Measurements from ENCODE around the gene GEMIN7. TPM values are rescaled to one million over a fixed set of nuclear protein-coding genes. Genes with fewer than 3 reads are reported as not detected.

Gene GEMIN7
- total RNA-seq, 4 donors from 2014 or later: 18.8 to 29.8 (median 20.5) TPM

- DNase-seq (ENCODE audit: low spot score in 2 of 2): no peak
- WGBS: 76% methylated on average over 14 of the region's 14 CpGs
Measured at GRCh38 chr19:45045671-45046353, 33.2 kb upstream of the GEMIN7 start.

GRCh38 chr19:45046355-45046754 lies 32.7 kb upstream of the GEMIN7 start:
- DNase-seq (ENCODE audit: low spot score in 2 of 2): no peak
- peaks cover 43% of the 10 kb centered on the region for H3K4me1 ChIP-seq
- no peaks in the 10 kb centered on the region for H3K27me3 ChIP-seq
- no peak for TF ChIP-seq EP300 (IDR thresholded peaks at IDR 0.05)
- TF ChIP-seq, protein P1, sequence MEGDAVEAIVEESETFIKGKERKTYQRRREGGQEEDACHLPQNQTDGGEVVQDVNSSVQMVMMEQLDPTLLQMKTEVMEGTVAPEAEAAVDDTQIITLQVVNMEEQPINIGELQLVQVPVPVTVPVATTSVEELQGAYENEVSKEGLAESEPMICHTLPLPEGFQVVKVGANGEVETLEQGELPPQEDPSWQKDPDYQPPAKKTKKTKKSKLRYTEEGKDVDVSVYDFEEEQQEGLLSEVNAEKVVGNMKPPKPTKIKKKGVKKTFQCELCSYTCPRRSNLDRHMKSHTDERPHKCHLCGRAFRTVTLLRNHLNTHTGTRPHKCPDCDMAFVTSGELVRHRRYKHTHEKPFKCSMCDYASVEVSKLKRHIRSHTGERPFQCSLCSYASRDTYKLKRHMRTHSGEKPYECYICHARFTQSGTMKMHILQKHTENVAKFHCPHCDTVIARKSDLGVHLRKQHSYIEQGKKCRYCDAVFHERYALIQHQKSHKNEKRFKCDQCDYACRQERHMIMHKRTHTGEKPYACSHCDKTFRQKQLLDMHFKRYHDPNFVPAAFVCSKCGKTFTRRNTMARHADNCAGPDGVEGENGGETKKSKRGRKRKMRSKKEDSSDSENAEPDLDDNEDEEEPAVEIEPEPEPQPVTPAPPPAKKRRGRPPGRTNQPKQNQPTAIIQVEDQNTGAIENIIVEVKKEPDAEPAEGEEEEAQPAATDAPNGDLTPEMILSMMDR (IDR thresholded peaks at IDR 0.05): no peak
- no peak for TF ChIP-seq POLR2AphosphoS5 (IDR thresholded peaks at IDR 0.05)
- TF ChIP-seq POLR2A (IDR thresholded peaks at IDR 0.05): no peak
- H3K4me3 ChIP-seq: no peak overlapping the region
- WGBS: 92% methylated on average over 5 of the region's 7 CpGs
- H3K9me3 ChIP-seq: no peaks in the 10 kb centered on the region
- peaks cover 48% of the 10 kb centered on the region for H3K36me3 ChIP-seq
- no peak overlapping the region for H3K27ac ChIP-seq

More at GRCh38 chr19:45045671-45046353, 33.2 kb upstream of the GEMIN7 start:
- no peaks in the 10 kb centered on the region for H3K27me3 ChIP-seq
- H3K27ac ChIP-seq: no peak overlapping the region
- no peak overlapping the region for H3K4me3 ChIP-seq
- peaks cover 53% of the 10 kb centered on the region for H3K36me3 ChIP-seq
- no peaks in the 10 kb centered on the region for H3K9me3 ChIP-seq
- TF ChIP-seq POLR2A (IDR thresholded peaks at IDR 0.05) (no peak), POLR2AphosphoS5 (IDR thresholded peaks at IDR 0.05) (no peak), EP300 (IDR thresholded peaks at IDR 0.05) (no peak)
- TF ChIP-seq, protein P1 (IDR thresholded peaks at IDR 0.05): no peak
- H3K4me1 ChIP-seq: peaks cover 46% of the 10 kb centered on the region

GRCh38 chr19:45047188-45047797 lies 31.8 kb upstream of the GEMIN7 start:
- Histone ChIP-seq H3K9me3 (no peaks in the 10 kb centered on the region), H3K4me3 (no peak overlapping the region), H3K27me3 (no peaks in the 10 kb centered on the region), H3K36me3 (peaks cover 43% of the 10 kb centered on the region), H3K27ac (no peak overlapping the region), H3K4me1 (peaks cover 45% of the 10 kb centered on the region)
- 79% methylated on average over 7 of the region's 7 CpGs for WGBS
- no peak for TF ChIP-seq POLR2A (IDR thresholded peaks at IDR 0.05)
- TF ChIP-seq, protein P1 (IDR thresholded peaks at IDR 0.05): no peak
- no peak for TF ChIP-seq EP300 (IDR thresholded peaks at IDR 0.05)
- TF ChIP-seq POLR2AphosphoS5 (IDR thresholded peaks at IDR 0.05): no peak
- no peak for DNase-seq (ENCODE audit: low spot score in 2 of 2)

- Histone ChIP-seq H3K4me1 (peaks cover 45% of the 10 kb centered on the region), H3K27ac (no peak overlapping the region), H3K27me3 (no peaks in the 10 kb centered on the region), H3K4me3 (no peak overlapping the region), H3K36me3 (peaks cover 45% of the 10 kb centered on the region), H3K9me3 (no peaks in the 10 kb centered on the region)
- 70% methylated on average over 8 of the region's 8 CpGs for whole genome bisulfite sequencing
- no peak for TF ChIP-seq POLR2AphosphoS5 (IDR thresholded peaks at IDR 0.05)
- no peak for TF ChIP-seq POLR2A (IDR thresholded peaks at IDR 0.05)
- TF ChIP-seq EP300 (IDR thresholded peaks at IDR 0.05): no peak
- TF ChIP-seq, protein P1 (IDR thresholded peaks at IDR 0.05): no peak
- DNase-seq (ENCODE audit: low spot score in 2 of 2): no peak
Measured at GRCh38 chr19:45049073-45049736, 29.9 kb upstream of the GEMIN7 start.

GRCh38 chr19:45050036-45050435 lies 29.0 kb upstream of the GEMIN7 start:
- WGBS: 72% methylated on average over 6 of the region's 6 CpGs

More at GRCh38 chr19:45050036-45050435, 29.0 kb upstream of the GEMIN7 start:
- no peak for TF ChIP-seq EP300 (IDR thresholded peaks at IDR 0.05)
- TF ChIP-seq POLR2A (IDR thresholded peaks at IDR 0.05): no peak
- no peak for TF ChIP-seq POLR2AphosphoS5 (IDR thresholded peaks at IDR 0.05)
- TF ChIP-seq, protein P1 (IDR thresholded peaks at IDR 0.05): no peak
- no peak for DNase-seq (ENCODE audit: low spot score in 2 of 2)
- Histone ChIP-seq H3K9me3 (no peaks in the 10 kb centered on the region), H3K4me3 (no peak overlapping the region), H3K27ac (no peak overlapping the region), H3K36me3 (peaks cover 45% of the 10 kb centered on the region), H3K27me3 (no peaks in the 10 kb centered on the region), H3K4me1 (peaks cover 45% of the 10 kb centered on the region)

Measured in suprapubic skin (tissue), 4 donors.